Inflammatory macrophage treated with lipopolysaccharide for 4 hours (primary cell): ENCODE measurements around the gene IRF2BP2.
"Not testable (repeated sequence)": the region's sequence is repeated elsewhere in the genome, so short reads cannot be mapped to it uniquely, and the experiment has no call there.

Experiments used
- DNase-seq: peaks from one replicate; pipeline ENCODE4 v3.0.0-alpha.2; 2020

The IRF2BP2 gene

GRCh38 chr1:234610061-234610665, at the start of gene IRF2BP2:
TSS of gene IRF2BP2 (minus strand) at chr1:234610178. CDS start at chr1:234609494, 684 bp downstream.
- peak; percentile 80 for DNase-seq

- peak; percentile 68 for DNase-seq
These were observed 49.6 kb upstream of the IRF2BP2 start for GRCh38 chr1:234659538-234659937.

GRCh38 chr1:234658138-234658537, 48.2 kb upstream of the IRF2BP2 start:
- no peak for DNase-seq

- DNase-seq, result peak; percentile 100
These were observed 47.1 kb upstream of the IRF2BP2 start for GRCh38 chr1:234656944-234657654.

GRCh38 chr1:234656070-234656895, 46.3 kb upstream of the IRF2BP2 start:
- DNase-seq, result peak; percentile 48

- no peak for DNase-seq
These were observed 45.5 kb upstream of the IRF2BP2 start for GRCh38 chr1:234655328-234656069.

GRCh38 chr1:234654002-234654733, 44.2 kb upstream of the IRF2BP2 start:
- no peak for DNase-seq

- peak; percentile 36 for DNase-seq
These were observed 39.6 kb upstream of the IRF2BP2 start for GRCh38 chr1:234649432-234650081.

- DNase-seq, result no peak
These were observed 37.8 kb upstream of the IRF2BP2 start for GRCh38 chr1:234647758-234648157.

GRCh38 chr1:234647245-234647644, 37.3 kb upstream of the IRF2BP2 start:
- DNase-seq, result no peak

GRCh38 chr1:234645964-234646363, 36.0 kb upstream of the IRF2BP2 start:
- peak; percentile 56 for DNase-seq

GRCh38 chr1:234645474-234645953, 35.5 kb upstream of the IRF2BP2 start:
- DNase-seq, result peak; percentile 91

- no peak for DNase-seq
These were observed 35.0 kb upstream of the IRF2BP2 start for GRCh38 chr1:234644928-234645327.

GRCh38 chr1:234643850-234644134, 33.8 kb upstream of the IRF2BP2 start:
- DNase-seq, result no peak

GRCh38 chr1:234643111-234643849, 33.3 kb upstream of the IRF2BP2 start:
- DNase-seq, result no peak

GRCh38 chr1:234642428-234642827, 32.5 kb upstream of the IRF2BP2 start:
- no peak for DNase-seq

GRCh38 chr1:234639961-234640360, 30.0 kb upstream of the IRF2BP2 start:
- peak; percentile 56 for DNase-seq

- no peak for DNase-seq
These were observed 29.1 kb upstream of the IRF2BP2 start for GRCh38 chr1:234638832-234639799.

- not testable (repeated sequence) for DNase-seq
These were observed 24.9 kb upstream of the IRF2BP2 start for GRCh38 chr1:234634922-234635321.

GRCh38 chr1:234634387-234634786, 24.4 kb upstream of the IRF2BP2 start:
- DNase-seq, result no peak
